Psoas muscle (tissue), 8 donors: Measurements from ENCODE around the gene HECTD1. TPM values are rescaled to one million over a fixed set of nuclear protein-coding genes. Genes with fewer than 3 reads are reported as not detected.
"Not testable (repeated sequence)": the region's sequence is repeated elsewhere in the genome, so short reads cannot be mapped to it uniquely, and the experiment has no call there.

Source experiments
- ATAC-seq, 4 donors: fragments of 200-7000 bp; cut with Tn5 transposase; one replicate each; pipeline ENCODE4 v1.9.1; 2020; ENCODE audit warnings: moderate library complexity in 3 of 4, mild to moderate bottlenecking in 2 of 4
- DNase-seq, 2 donors: peaks; one replicate each; pipeline ENCODE4 v3.0.0-alpha.2; 2020
- H3K27ac ChIP-seq: fragments of 200-600 bp; one replicate; pipeline ENCODE4 v1.8.0; 2022
- H3K27me3 ChIP-seq, 3 donors: fragments of 200-600 bp in 1 of 3; one replicate each; pipeline versions ENCODE4 v1.6.1 to v1.8.0; 2013 to 2022; ENCODE audit warnings: low read length in 2 of 3, mild to moderate bottlenecking in 2 of 3, moderate library complexity in 1 of 3; ENCODE audit not compliant: insufficient read depth in 3 of 3
- H3K36me3 ChIP-seq, 2 donors: fragments of 200-600 bp in 1 of 2; one replicate each; pipeline versions ENCODE4 v1.6.1 to v1.8.0; 2013 to 2022; ENCODE audit warnings: low read depth in 1 of 2, mild to moderate bottlenecking in 1 of 2, moderate library complexity in 1 of 2; ENCODE audit not compliant: insufficient read depth in 1 of 2
- H3K4me1 ChIP-seq: fragments of 200-600 bp; one replicate; pipeline ENCODE4 v1.8.0; 2022
- H3K4me3 ChIP-seq: fragments of 200-600 bp; one replicate; pipeline ENCODE4 v1.8.0; 2022; ENCODE audit warnings: mild to moderate bottlenecking
- H3K9me3 ChIP-seq: fragments of 200-600 bp; one replicate; pipeline ENCODE4 v1.8.0; 2022
- CTCF ChIP-seq: fragments of 200-600 bp; IDR thresholded peaks from one replicate; pipeline ENCODE4 v1.8.0; 2022; ENCODE audit warnings: antibody characterized with exemption
- WGBS, 3 donors: extraction: QIAGEN DNeasy Blood & Tissue Kit; methylation state at CpG; one replicate each; pipeline versions ENCODE4 v1.1.6 to v1.1.7; 2013; 5-methylcytosine and 5-hydroxymethylcytosine counted together
- intact Hi-C, 2 donors: fragments of 100-400 bp; cut with DNase I; formaldehyde crosslinking; loops; one replicate each; pipeline versions ENCODE4 v1.11.0 to v1.14.2; 2022
- polyA plus RNA-seq, 3 donors: library from polyadenylated mRNA; stranded (reverse); fragments of 200-250 nt; gene quantifications; one replicate each; pipeline ENCODE4 v1.2.3, GENCODE V29; 2013
- total RNA-seq, 4 donors: library from RNA; stranded (reverse); fragmentation: NEBNext Ultra II Directional in 2 of 4; extraction: Animal tissue kit (Norgen Biotek cat#: 25700) in 2 of 4; gene quantifications; one replicate each; pipeline versions ENCODE4 v1.2.1 to v1.2.4, GENCODE V29; 2021 to 2023
- donor health status: healthy with polysubstance abuse.
- donor health status: DM: no; HTN: no; CAD: no; lungs with moderate emphysema.
- donor health status: Bipolar disorder and iron deficiency.
- donor health status: healthy.
- donor health status: DM: yes; HTN: yes; CAD: no.
- donor health status: DM: no; HTN: no; CAD: no.
- donor health status: DM: no; HTN: no; CAD: no.
- donor health status: DM: yes; HTN: yes; CAD: no.

Gene HECTD1
- total and polyA plus RNA-seq, 7 donors: 151 to 405 (median 217) TPM

GRCh38 chr14:31204593-31205534 lies 2.7 kb downstream of the HECTD1 start:
- Histone ChIP-seq H3K4me1 (peaks cover 38% of the 10 kb centered on the region), H3K27ac (peak overlapping the region; percentile 99)

GRCh38 chr14:31203899-31204592 lies 3.5 kb downstream of the HECTD1 start:
- Histone ChIP-seq H3K27ac (peak overlapping the region; percentile 99), H3K4me1 (peaks cover 42% of the 10 kb centered on the region), H3K4me3 (peak overlapping the region; percentile 92), H3K36me3 (peaks cover 6 to 36% of the 10 kb centered on the region in 2 donors)
- 89 to 91% (median 89%) methylated on average over 11 of the region's 11 CpGs for WGBS, 3 donors
- intact Hi-C loops: loop anchor here in 1 of 2 donors (10.0 kb wide), 1 partner anchor 121 kb away; no protein-coding TSS in a partner anchor
- H3K9me3 ChIP-seq, DNase-seq, ATAC-seq, H3K27me3 ChIP-seq: not testable (repeated sequence)

More at GRCh38 chr14:31204593-31205534, 2.7 kb downstream of the HECTD1 start:
- no peak for TF ChIP-seq CTCF
- Histone ChIP-seq H3K4me3 (peak overlapping the region; percentile 92), H3K27me3 (no peaks in the 10 kb centered on the region), H3K9me3 (no peaks in the 10 kb centered on the region), H3K36me3 (peaks cover 6 to 36% of the 10 kb centered on the region in 2 donors)
- intact Hi-C loops: loop anchor here (5.0 to 10.0 kb wide), 3 partner anchors 120 to 152 kb away; no protein-coding TSS in a partner anchor
- DNase-seq (no peak), ATAC-seq (no peak)
- WGBS, 3 donors: 25 to 39% (median 28%) methylated on average over 3 of the region's 3 CpGs

GRCh38 chr14:31203414-31203742 lies 4.2 kb downstream of the HECTD1 start:
- no peak overlapping the region for H3K4me3 ChIP-seq
- WGBS, 3 donors: 98 to 99% (median 98%) methylated on average over 3 of the region's 3 CpGs
- peaks cover 41% of the 10 kb centered on the region for H3K4me1 ChIP-seq
- no peak for ATAC-seq
- H3K9me3 ChIP-seq: no peaks in the 10 kb centered on the region
- H3K27ac ChIP-seq: no peak overlapping the region
- intact Hi-C loops: loop anchor here in 1 of 2 donors (10.0 kb wide), 1 partner anchor 121 kb away; no protein-coding TSS in a partner anchor
- peaks cover 6 to 40% of the 10 kb centered on the region in 2 donors for H3K36me3 ChIP-seq
- no peaks in the 10 kb centered on the region for H3K27me3 ChIP-seq
- DNase-seq: no peak
- TF ChIP-seq CTCF: no peak

- Histone ChIP-seq H3K9me3 (no peaks in the 10 kb centered on the region), H3K27ac (peak overlapping the region; percentile 48), H3K36me3 (peaks cover 6 to 53% of the 10 kb centered on the region in 2 donors), H3K27me3 (no peaks in the 10 kb centered on the region), H3K4me1 (peaks cover 62% of the 10 kb centered on the region), H3K4me3 (no peak overlapping the region)
- DNase-seq: no peak
- 73 to 77% (median 73%) methylated on average over 1 of the region's 1 CpG for WGBS, 3 donors
- no peak for ATAC-seq
- TF ChIP-seq CTCF: no peak
- intact Hi-C loops: loop anchor here in 1 of 2 donors (10.0 kb wide), 1 partner anchor 124 kb away; no protein-coding TSS in a partner anchor
These were observed 6.5 kb downstream of the HECTD1 start for GRCh38 chr14:31201111-31201510.

- peak overlapping the region; percentile 48 for H3K27ac ChIP-seq
- peaks cover 6 to 53% of the 10 kb centered on the region in 2 donors for H3K36me3 ChIP-seq
- no peaks in the 10 kb centered on the region for H3K9me3 ChIP-seq
- no peak overlapping the region for H3K4me3 ChIP-seq
- intact Hi-C loops: loop anchor here in 1 of 2 donors (10.0 kb wide), 1 partner anchor 124 kb away; no protein-coding TSS in a partner anchor
- ATAC-seq (no peak), DNase-seq (no peak)
- no peak for TF ChIP-seq CTCF
- H3K4me1 ChIP-seq: peaks cover 67% of the 10 kb centered on the region
- no peaks in the 10 kb centered on the region for H3K27me3 ChIP-seq
- 50 to 75% (median 50%) methylated on average over 1 of the region's 1 CpG for WGBS, 3 donors
These were observed 6.9 kb downstream of the HECTD1 start for GRCh38 chr14:31200702-31200990.
